BE2C (cell line): ENCODE measurements around the gene BLVRB.

Experiments
- DNase-seq: peaks from one replicate; pipeline ENCODE4 v3.0.0-alpha.2; 2020
- H3K27me3 ChIP-seq: fragments of 250-450 bp; sonication (Bioruptor Pico); 2 replicates; pipeline ENCODE4 v1.5.1; 2020; ENCODE audit warnings: mild to moderate bottlenecking
- H3K36me3 ChIP-seq: fragments of 250-450 bp; sonication (Bioruptor Pico); 2 replicates; pipeline ENCODE4 v1.5.1; 2020; ENCODE audit warnings: mild to moderate bottlenecking
- H3K4me1 ChIP-seq: fragments of 250-450 bp; sonication (Bioruptor Pico); 2 replicates; pipeline ENCODE4 v1.5.1; 2020
- H3K4me3 ChIP-seq: 2 replicates; pipeline ENCODE4 v1.5.1; 2011; ENCODE audit warnings: low read depth, low read length
- H3K9me3 ChIP-seq: fragments of 250-450 bp; sonication (Bioruptor Pico); 2 replicates; pipeline ENCODE4 v1.5.1; 2020
- CTCF ChIP-seq: IDR thresholded peaks from 2 replicates; pipeline ENCODE4 v1.5.1; 2012; ENCODE audit warnings: mild to moderate bottlenecking, low read depth, low read length

Gene BLVRB

GRCh38 chr19:40472516-40472915, 7.0 kb upstream of the BLVRB start:
- Histone ChIP-seq H3K27me3 (peaks cover under 1% of the 10 kb centered on the region), H3K4me1 (no peaks in the 10 kb centered on the region), H3K9me3 (no peaks in the 10 kb centered on the region), H3K36me3 (no peaks in the 10 kb centered on the region), H3K4me3 (no peak overlapping the region)
- no peak for TF ChIP-seq CTCF
- no peak for DNase-seq

- Histone ChIP-seq H3K4me1 (peaks cover 4% of the 10 kb centered on the region), H3K27me3 (peaks cover 15% of the 10 kb centered on the region), H3K36me3 (no peaks in the 10 kb centered on the region), H3K9me3 (no peaks in the 10 kb centered on the region), H3K4me3 (no peak overlapping the region)
- no peak for DNase-seq
- no peak for TF ChIP-seq CTCF
Observed at GRCh38 chr19:40471111-40471510, 5.6 kb upstream of the BLVRB start.

- TF ChIP-seq CTCF = no peak
- Histone ChIP-seq H3K4me1 (peaks cover 12% of the 10 kb centered on the region), H3K9me3 (no peaks in the 10 kb centered on the region), H3K27me3 (peaks cover 16% of the 10 kb centered on the region), H3K36me3 (no peaks in the 10 kb centered on the region), H3K4me3 (no peak overlapping the region)
- DNase-seq = no peak
Observed at GRCh38 chr19:40469011-40469410, 3.5 kb upstream of the BLVRB start.

GRCh38 chr19:40466985-40467734, 1.6 kb upstream of the BLVRB start, which contains the start of gene SPTBN4:
TSS of gene SPTBN4 (plus strand) at chr19:40467001. CDS start at chr19:40472622, 5,621 bp downstream.
- no peak for TF ChIP-seq CTCF
- peak within 1 kb of the TSS; percentile 41 for H3K4me3 ChIP-seq
- H3K27me3 ChIP-seq = peaks cover 16% of the 10 kb centered on the region
- H3K36me3 ChIP-seq = no peaks in the 10 kb centered on the region
- DNase-seq = no peak
- H3K9me3 ChIP-seq = no peaks in the 10 kb centered on the region
- peaks cover 12% of the 10 kb centered on the region for H3K4me1 ChIP-seq

- Histone ChIP-seq H3K4me3 (peak overlapping the region; percentile 41), H3K9me3 (no peaks in the 10 kb centered on the region), H3K27me3 (peaks cover 16% of the 10 kb centered on the region), H3K36me3 (no peaks in the 10 kb centered on the region), H3K4me1 (peaks cover 12% of the 10 kb centered on the region)
- DNase-seq = no peak
- no peak for TF ChIP-seq CTCF
Observed at GRCh38 chr19:40466219-40466984, 857 bp upstream of the BLVRB start.
